ENCODE data around the gene WNT7A.

The WNT7A gene

DNA sequence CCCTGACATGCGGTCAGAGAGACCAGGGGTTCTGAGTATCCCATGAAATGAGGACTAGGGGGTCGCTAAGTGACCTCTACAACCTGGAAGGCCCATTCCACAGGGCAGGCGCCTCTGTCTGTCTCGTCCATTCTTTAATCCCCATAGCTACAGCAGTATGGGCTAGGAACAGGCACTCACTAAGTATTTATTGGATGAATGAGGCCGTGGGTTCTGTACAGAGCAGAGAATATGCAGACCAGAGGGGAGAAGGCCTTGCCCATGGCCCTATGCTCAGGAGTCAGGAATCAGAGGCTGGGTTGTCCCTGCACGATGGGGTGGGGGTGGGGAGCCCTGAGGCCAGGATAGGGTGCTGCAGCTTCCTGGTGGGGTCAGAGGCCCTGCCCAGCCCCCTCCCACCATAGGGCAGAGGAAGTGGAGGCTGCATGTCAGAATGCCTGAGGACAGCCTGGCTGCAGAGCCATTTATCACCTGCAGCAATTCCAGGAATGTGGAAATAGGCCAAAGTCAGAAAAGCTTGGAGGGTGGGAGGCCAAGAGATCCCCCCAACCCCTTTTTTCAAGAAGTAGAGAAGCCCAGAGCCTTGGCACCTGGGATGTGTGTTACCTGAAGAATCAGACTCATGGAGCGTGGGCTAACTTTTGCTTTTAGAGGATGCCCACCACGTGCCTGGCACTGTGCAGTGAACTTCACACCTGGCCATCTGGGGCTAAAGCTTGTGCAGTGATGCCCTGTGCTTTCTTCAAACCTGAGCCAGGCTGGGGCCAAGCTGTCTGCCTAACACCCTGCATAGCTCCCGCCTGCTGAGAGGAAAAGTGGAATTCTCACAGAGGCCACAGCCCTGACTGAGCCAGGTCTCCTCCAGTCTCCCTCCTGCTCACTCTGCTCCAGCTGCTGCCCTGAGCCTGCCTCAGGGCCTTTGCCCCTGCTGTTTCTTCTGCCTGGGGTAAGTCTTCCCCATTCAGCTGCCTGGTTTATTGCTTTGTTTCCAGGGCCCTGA is 109.4 kb downstream of the WNT7A start:
- no peak for DNase-seq (ENCODE audit: low spot score)

DNA sequence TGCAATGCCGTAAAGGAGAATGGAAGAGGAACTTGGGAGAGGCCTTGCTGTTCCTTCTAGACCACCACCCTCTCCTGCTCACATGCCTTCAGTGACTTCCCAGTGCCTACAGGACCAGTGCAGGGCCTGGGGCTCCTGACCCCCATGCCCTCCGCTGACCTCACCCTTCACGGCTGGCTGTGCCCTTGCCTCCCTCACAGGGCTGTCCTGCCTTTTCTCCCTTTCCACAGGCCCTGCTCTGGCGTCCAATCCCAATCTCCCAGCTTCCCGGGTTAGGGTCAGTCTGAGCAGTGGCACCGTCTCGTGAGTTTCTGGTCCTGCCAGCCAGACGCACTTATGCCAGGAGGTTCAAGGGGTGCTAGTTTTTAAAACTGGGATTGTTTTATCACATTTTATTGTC is 110.4 kb downstream of the WNT7A start:
- no peak for DNase-seq (ENCODE audit: low spot score)

GRCh38 chr3:13768453-13768852 is 111.4 kb downstream of the WNT7A start:
- no peak for DNase-seq (ENCODE audit: low spot score)

DNA sequence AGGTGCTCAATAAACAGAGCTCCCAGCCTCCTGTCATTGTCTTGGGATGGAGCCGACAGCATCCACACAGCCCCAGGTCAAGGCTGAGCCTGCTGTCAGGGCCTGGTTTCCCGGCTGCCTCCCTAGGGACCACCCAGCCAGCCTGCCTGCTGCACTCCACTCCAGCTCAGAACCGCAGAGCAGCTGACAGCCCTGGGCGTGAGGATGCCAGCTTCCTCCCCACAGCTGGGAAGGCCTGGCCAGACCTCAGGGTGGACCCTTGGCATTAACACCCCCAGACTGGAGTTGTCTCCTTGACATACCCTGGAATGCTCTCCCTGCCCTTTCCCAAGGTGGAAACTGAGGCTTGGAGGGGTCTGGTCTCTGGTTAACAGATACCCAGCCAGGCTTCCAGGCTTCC is 112.0 kb downstream of the WNT7A start:
- DNase-seq (ENCODE audit: low spot score): no peak

GRCh38 chr3:13767030-13767429 is 112.8 kb downstream of the WNT7A start:
- no peak for DNase-seq (ENCODE audit: low spot score)

Measured in CD4-positive, alpha-beta T cell treated with Interleukin-6 at 100 ng/mL for 8 hours (primary cell).